Stimulated activated naive CD4-positive, alpha-beta T cell (primary cell): ENCODE data around the gene REN.
A peak's percentile ranks its signal among the peaks of the same experiment; 100 is the strongest.

ENCODE experiments used
- DNase-seq, 6 experiments: peaks; one replicate each; lab custom pipeline; 2025; lab: John Stamatoyannopoulos, UW

The REN gene

GRCh38 chr1:204190212-204191211, 24.4 kb upstream of the REN start:
- DNase-seq = peak in 2 of 6 experiments; percentile 6 to 24

- no peak for DNase-seq
Measured at GRCh38 chr1:204188959-204189639, 23.0 kb upstream of the REN start.

GRCh38 chr1:204186597-204186996, 20.5 kb upstream of the REN start:
- DNase-seq = no peak

- DNase-seq = no peak
Measured at GRCh38 chr1:204181116-204181515, 15.0 kb upstream of the REN start.

- DNase-seq = no peak
Measured at GRCh38 chr1:204180133-204180532, 14.0 kb upstream of the REN start.

- DNase-seq = no peak
Measured at GRCh38 chr1:204178487-204179281, 12.5 kb upstream of the REN start.

- DNase-seq = no peak
Measured at GRCh38 chr1:204177133-204177532, 11.0 kb upstream of the REN start.

- no peak for DNase-seq
Measured at GRCh38 chr1:204176049-204176448, 9.9 kb upstream of the REN start.

- no peak for DNase-seq
Measured at GRCh38 chr1:204174958-204175357, 8.8 kb upstream of the REN start.

- DNase-seq = no peak
Measured at GRCh38 chr1:204172404-204173029, 6.4 kb upstream of the REN start.

- DNase-seq = no peak
Measured at GRCh38 chr1:204171751-204172178, 5.6 kb upstream of the REN start.

- no peak for DNase-seq
Measured at GRCh38 chr1:204170494-204171155, 4.5 kb upstream of the REN start.

GRCh38 chr1:204169858-204170257, 3.7 kb upstream of the REN start:
- DNase-seq = no peak

GRCh38 chr1:204167730-204168129, 1.6 kb upstream of the REN start:
- no peak for DNase-seq

GRCh38 chr1:204162494-204163074, 3.6 kb downstream of the REN start:
- DNase-seq = peak; percentile 45 to 78 (median 72)

- DNase-seq = no peak
Measured at GRCh38 chr1:204161609-204162493, 4.3 kb downstream of the REN start.

GRCh38 chr1:204157962-204158361, 8.2 kb downstream of the REN start:
- no peak for DNase-seq

GRCh38 chr1:204155881-204156280, 10.3 kb downstream of the REN start:
- no peak for DNase-seq

GRCh38 chr1:204154568-204155255, 11.4 kb downstream of the REN start:
- no peak for DNase-seq
